Natural killer cell (primary cell): Measurements from ENCODE around the gene KHDC1L. TPM values are rescaled to one million over a fixed set of nuclear protein-coding genes. Genes with fewer than 3 reads are reported as not detected.

Source experiments
- ATAC-seq, 3 donors: fragments of 150-1000 bp in 2 of 3; fragments of 200-7000 bp in 1 of 3; cut with Tn5 transposase; 1 replicate in 1 of 3; 2 replicates in 2 of 3; pipeline ENCODE4 v1.10.0; 2021; ENCODE audit warnings: mild to moderate bottlenecking in 2 of 3, moderate library complexity in 2 of 3
- DNase-seq, 2 donors: peaks; one replicate each; pipeline versions ENCODE4 v3.0.0 to v3.0.0-alpha.2; 2013 to 2021; ENCODE audit warnings: mixed read lengths in 1 of 2
- H3K27ac ChIP-seq: one replicate; pipeline ENCODE4 v1.5.1; 2013; ENCODE audit warnings: mild to moderate bottlenecking, low read length
- H3K27me3 ChIP-seq: one replicate; pipeline ENCODE4 v1.6.1; 2013; ENCODE audit warnings: low read length; ENCODE audit not compliant: control insufficient read depth, insufficient read depth
- H3K36me3 ChIP-seq: one replicate; pipeline ENCODE4 v1.6.1; 2013; ENCODE audit warnings: low read length; ENCODE audit not compliant: control insufficient read depth, insufficient read depth
- H3K4me1 ChIP-seq: one replicate; pipeline ENCODE4 v1.6.1; 2013; ENCODE audit warnings: low read length; ENCODE audit not compliant: control insufficient read depth, insufficient read depth
- H3K4me3 ChIP-seq: one replicate; pipeline ENCODE4 v1.5.1; 2013; ENCODE audit warnings: low read length
- H3K9me3 ChIP-seq: one replicate; pipeline ENCODE4 v1.6.1; 2013; ENCODE audit warnings: low read length; ENCODE audit not compliant: control insufficient read depth, insufficient read depth
- H3K27ac Mint-ChIP-seq, 2 donors: one replicate each; pipeline ENCODE4 v1.8.0; 2022; ENCODE audit warnings: mild to moderate bottlenecking in 2 of 2, mixed read lengths in 2 of 2, moderate library complexity in 1 of 2
- H3K27me3 Mint-ChIP-seq, 2 donors: one replicate each; pipeline ENCODE4 v1.8.0; 2022; ENCODE audit warnings: low read depth in 2 of 2, mixed read lengths in 2 of 2
- H3K36me3 Mint-ChIP-seq: one replicate; pipeline ENCODE4 v1.8.0; 2022; ENCODE audit warnings: mixed read lengths
- H3K4me1 Mint-ChIP-seq, 2 donors: one replicate each; pipeline ENCODE4 v1.8.0; 2022; ENCODE audit warnings: mixed read lengths in 2 of 2
- H3K4me3 Mint-ChIP-seq: one replicate; pipeline ENCODE4 v1.8.0; 2022; ENCODE audit warnings: mild to moderate bottlenecking, moderate library complexity, mixed read lengths
- H3K9me3 Mint-ChIP-seq, 2 donors: one replicate each; pipeline ENCODE4 v1.8.0; 2022; ENCODE audit warnings: mixed read lengths in 2 of 2
- WGBS: methylation state at CpG from one replicate; pipeline ENCODE4 v1.1.7; 2013; ENCODE audit warnings: missing lambda C conversion rate; ENCODE audit not compliant: insufficient coverage; 5-methylcytosine and 5-hydroxymethylcytosine counted together
- intact Hi-C: fragments of 100-400 bp; cut with micrococcal nuclease; formaldehyde crosslinking; loops from one replicate; pipeline ENCODE4 v1.14.2; 2022
- total RNA-seq, 4 donors: library from RNA; stranded (reverse); fragments of 120-200 nt in 1 of 4; gene quantifications; one replicate each; pipeline versions ENCODE4 v1.2.3 to v1.2.4, GENCODE V29; 2013 to 2022
- TF ChIP-seq, protein P1 (sequence below): fragments of 200-600 bp; IDR thresholded peaks from one replicate; pipeline ENCODE4 v1.8.0; 2022; ENCODE audit warnings: antibody characterized with exemption

Gene KHDC1L
- total RNA-seq, 3 donors from 2014 or later (not counting 1 experiment from before 2014, with no cell fraction given) = 0.45 to 2.1 TPM; not detected in 1

DNA sequence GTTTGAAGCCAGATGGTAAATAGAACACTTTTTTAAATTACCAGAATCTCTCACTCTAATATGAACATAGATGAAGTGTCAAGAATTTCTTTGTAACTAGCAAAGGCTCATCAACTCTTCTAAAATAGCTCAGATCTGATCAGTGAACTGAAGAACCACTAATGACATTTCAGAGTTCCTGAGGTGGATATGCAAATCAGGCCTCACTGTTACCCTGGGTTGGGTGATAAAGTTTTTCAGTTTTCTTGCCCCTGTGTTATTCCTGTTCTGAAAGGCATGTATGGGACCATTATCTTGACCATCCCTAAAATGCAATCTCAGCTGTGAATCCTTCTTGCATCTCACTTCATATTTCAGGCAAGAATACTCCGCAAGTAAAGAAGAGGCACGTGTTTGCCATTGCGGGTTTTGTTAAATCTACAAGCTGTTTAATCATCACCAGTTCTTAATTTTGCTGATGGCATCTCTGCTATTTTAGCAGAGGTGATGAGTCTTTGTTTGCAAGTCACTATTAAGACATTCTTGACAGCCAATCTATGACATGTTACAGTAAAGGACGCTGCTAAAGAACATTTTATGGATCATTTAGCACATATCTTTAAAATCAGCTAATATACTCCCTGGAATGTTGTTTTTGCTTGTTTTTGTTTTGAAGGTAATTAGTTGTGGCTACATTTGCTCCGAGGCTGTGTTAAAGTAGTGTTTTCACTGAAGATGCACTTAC is 47.9 kb downstream of the KHDC1L start:
- no peaks in the 10 kb centered on the region for H3K9me3 ChIP-seq
- no peaks in the 10 kb centered on the region for H3K27me3 ChIP-seq
- 90% methylated on average over 4 of the region's 5 CpGs for WGBS
- H3K36me3 ChIP-seq = no peaks in the 10 kb centered on the region
- DNase-seq (no peak), ATAC-seq (no peak)
- Mint-ChIP-seq H3K27ac (no peak overlapping the region), H3K36me3 (no peaks in the 10 kb centered on the region), H3K27me3 (no peaks in the 10 kb centered on the region), H3K4me3 (no peak overlapping the region), H3K4me1 (peaks cover 6 to 8% of the 10 kb centered on the region in 2 donors), H3K9me3 (no peaks in the 10 kb centered on the region)
- peaks cover 4% of the 10 kb centered on the region for H3K4me1 ChIP-seq
- H3K27ac ChIP-seq = no peak overlapping the region
- intact Hi-C loops = no loop called here
- H3K4me3 ChIP-seq = no peak overlapping the region
- TF ChIP-seq, protein P1, sequence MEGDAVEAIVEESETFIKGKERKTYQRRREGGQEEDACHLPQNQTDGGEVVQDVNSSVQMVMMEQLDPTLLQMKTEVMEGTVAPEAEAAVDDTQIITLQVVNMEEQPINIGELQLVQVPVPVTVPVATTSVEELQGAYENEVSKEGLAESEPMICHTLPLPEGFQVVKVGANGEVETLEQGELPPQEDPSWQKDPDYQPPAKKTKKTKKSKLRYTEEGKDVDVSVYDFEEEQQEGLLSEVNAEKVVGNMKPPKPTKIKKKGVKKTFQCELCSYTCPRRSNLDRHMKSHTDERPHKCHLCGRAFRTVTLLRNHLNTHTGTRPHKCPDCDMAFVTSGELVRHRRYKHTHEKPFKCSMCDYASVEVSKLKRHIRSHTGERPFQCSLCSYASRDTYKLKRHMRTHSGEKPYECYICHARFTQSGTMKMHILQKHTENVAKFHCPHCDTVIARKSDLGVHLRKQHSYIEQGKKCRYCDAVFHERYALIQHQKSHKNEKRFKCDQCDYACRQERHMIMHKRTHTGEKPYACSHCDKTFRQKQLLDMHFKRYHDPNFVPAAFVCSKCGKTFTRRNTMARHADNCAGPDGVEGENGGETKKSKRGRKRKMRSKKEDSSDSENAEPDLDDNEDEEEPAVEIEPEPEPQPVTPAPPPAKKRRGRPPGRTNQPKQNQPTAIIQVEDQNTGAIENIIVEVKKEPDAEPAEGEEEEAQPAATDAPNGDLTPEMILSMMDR = no peak

DNA sequence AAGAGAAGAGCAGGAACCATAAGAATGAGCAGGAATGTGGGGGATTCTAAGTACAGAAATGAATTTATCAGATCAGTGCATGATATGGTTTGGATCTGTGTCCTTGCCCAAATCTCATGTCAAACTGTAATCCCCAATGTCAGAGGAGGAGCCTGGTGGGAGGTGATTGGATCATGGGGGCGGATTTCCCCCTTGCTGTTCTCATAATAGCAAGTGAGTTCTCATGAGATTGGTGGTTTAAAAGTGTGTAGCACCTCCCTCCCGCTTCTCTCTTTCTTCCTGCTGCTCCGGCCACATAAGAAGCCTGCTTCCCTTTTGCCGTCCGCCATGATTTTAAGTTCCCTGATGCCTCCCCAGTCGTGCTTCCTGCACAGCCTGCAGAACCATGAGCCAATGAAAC is 49.2 kb downstream of the KHDC1L start:
- Mint-ChIP-seq H3K36me3 (no peaks in the 10 kb centered on the region), H3K4me1 (peaks cover 6 to 8% of the 10 kb centered on the region in 2 donors), H3K9me3 (no peaks in the 10 kb centered on the region), H3K27ac (no peak overlapping the region), H3K4me3 (no peak overlapping the region), H3K27me3 (no peaks in the 10 kb centered on the region)
- DNase-seq = no peak
- no peaks in the 10 kb centered on the region for H3K9me3 ChIP-seq
- peaks cover 4% of the 10 kb centered on the region for H3K4me1 ChIP-seq
- H3K36me3 ChIP-seq = no peaks in the 10 kb centered on the region
- no peak overlapping the region for H3K4me3 ChIP-seq
- no peaks in the 10 kb centered on the region for H3K27me3 ChIP-seq
- H3K27ac ChIP-seq = no peak overlapping the region
- 86% methylated on average over 6 of the region's 6 CpGs for WGBS
- TF ChIP-seq, protein P1 = no peak
- intact Hi-C loops = no loop called here
- ATAC-seq = no peak

DNA sequence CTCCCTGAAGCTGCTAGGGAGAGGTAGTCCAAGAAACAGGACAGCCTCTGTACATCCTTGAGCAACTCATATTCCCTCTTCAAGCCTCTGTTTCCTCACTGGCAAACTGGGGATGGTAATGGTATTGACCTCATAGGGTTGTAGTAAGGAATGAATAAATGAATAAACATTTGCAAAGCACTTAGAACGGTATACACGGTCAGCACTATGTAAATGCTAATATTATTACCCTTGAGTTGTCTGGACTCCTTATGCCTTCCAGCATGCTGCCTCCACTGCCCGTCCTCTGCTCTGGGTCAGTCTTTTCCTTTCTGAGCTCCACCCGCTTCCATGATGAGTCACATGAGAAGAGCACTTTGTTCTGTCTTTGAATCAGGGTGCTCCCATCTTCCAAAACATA is 50.6 kb downstream of the KHDC1L start:
- DNase-seq (no peak), ATAC-seq (no peak)
- H3K27ac Mint-ChIP-seq = no peak overlapping the region
- no peak overlapping the region for H3K4me3 Mint-ChIP-seq
- WGBS = 93% methylated on average over 4 of the region's 4 CpGs
- no peaks in the 10 kb centered on the region for H3K9me3 ChIP-seq
- no peaks in the 10 kb centered on the region for H3K36me3 Mint-ChIP-seq
- no peaks in the 10 kb centered on the region for H3K27me3 ChIP-seq
- H3K4me1 ChIP-seq = no peaks in the 10 kb centered on the region
- no peak overlapping the region for H3K27ac ChIP-seq
- TF ChIP-seq, protein P1 = no peak
- no peak overlapping the region for H3K4me3 ChIP-seq
- no peaks in the 10 kb centered on the region for H3K9me3 Mint-ChIP-seq
- H3K4me1 Mint-ChIP-seq = no peaks in the 10 kb centered on the region
- intact Hi-C loops = no loop called here
- H3K27me3 Mint-ChIP-seq = no peaks in the 10 kb centered on the region
- no peaks in the 10 kb centered on the region for H3K36me3 ChIP-seq

Other genes with a start within 250 kb of the KHDC1L start
- gene KHDC1, start 37.7 kb upstream of the KHDC1L start, total RNA-seq = 1 to 10 TPM; 1.8 to 4.1 (median 2.9) TPM
- not detected for gene DPPA5, start 128.8 kb upstream of the KHDC1L start, total RNA-seq
- not detected for gene KHDC3L, start 137.2 kb upstream of the KHDC1L start, total RNA-seq
- gene OOEP, start 144.4 kb upstream of the KHDC1L start, total RNA-seq = 1 to 10 TPM in 1 of 3 donors, under 1 TPM in 1, not detected in 1; 0.35 to 1.1 TPM
- 1 to 10 TPM in 2 of 3 donors, not detected in 1; 1.2 to 2.6 TPM for gene DDX43, start 169.3 kb upstream of the KHDC1L start, total RNA-seq
- gene CGAS, start 226.8 kb upstream of the KHDC1L start, total RNA-seq = 10 to 100 TPM; 15.5 to 17.8 (median 16.6) TPM
- 10 to 100 TPM; 37.8 to 46.1 (median 41.3) TPM for gene MTO1, start 236.2 kb upstream of the KHDC1L start, total RNA-seq